Esophagus squamous epithelium (tissue), 4 donors: ENCODE measurements around the gene HIRIP3.

ENCODE experiments used
- CTCF ChIP-seq, 6 experiments: fragments of 450-650 bp in 4 of 6; fragments of 200-600 bp in 2 of 6; sonication (generic) in 2 of 6; IDR thresholded peaks; one replicate each; pipeline ENCODE4 v1.5.1; 2016 to 2019; ENCODE audit warnings: antibody characterized with exemption in 6 of 6, mild to moderate bottlenecking in 4 of 6, moderate library complexity in 4 of 6
- POLR2A ChIP-seq, 4 donors: fragments of 450-650 bp; IDR thresholded peaks; one replicate each; pipeline ENCODE4 v1.6.1; 2017; ENCODE audit warnings: antibody characterized with exemption in 4 of 4, mild to moderate bottlenecking in 4 of 4, moderate library complexity in 3 of 4

- TF ChIP-seq CTCF (IDR thresholded peaks at IDR 0.05) (peak; percentile 52 to 75 (median 65)), POLR2A (IDR thresholded peaks at IDR 0.05) (no peak)
Observed at GRCh38 chr16:30032083-30032819, 36.8 kb upstream of the HIRIP3 start.
